ENCODE measurements around the gene IFT74.
A peak's percentile ranks its signal among the peaks of the same experiment; 100 is the strongest.

Gene IFT74

DNA sequence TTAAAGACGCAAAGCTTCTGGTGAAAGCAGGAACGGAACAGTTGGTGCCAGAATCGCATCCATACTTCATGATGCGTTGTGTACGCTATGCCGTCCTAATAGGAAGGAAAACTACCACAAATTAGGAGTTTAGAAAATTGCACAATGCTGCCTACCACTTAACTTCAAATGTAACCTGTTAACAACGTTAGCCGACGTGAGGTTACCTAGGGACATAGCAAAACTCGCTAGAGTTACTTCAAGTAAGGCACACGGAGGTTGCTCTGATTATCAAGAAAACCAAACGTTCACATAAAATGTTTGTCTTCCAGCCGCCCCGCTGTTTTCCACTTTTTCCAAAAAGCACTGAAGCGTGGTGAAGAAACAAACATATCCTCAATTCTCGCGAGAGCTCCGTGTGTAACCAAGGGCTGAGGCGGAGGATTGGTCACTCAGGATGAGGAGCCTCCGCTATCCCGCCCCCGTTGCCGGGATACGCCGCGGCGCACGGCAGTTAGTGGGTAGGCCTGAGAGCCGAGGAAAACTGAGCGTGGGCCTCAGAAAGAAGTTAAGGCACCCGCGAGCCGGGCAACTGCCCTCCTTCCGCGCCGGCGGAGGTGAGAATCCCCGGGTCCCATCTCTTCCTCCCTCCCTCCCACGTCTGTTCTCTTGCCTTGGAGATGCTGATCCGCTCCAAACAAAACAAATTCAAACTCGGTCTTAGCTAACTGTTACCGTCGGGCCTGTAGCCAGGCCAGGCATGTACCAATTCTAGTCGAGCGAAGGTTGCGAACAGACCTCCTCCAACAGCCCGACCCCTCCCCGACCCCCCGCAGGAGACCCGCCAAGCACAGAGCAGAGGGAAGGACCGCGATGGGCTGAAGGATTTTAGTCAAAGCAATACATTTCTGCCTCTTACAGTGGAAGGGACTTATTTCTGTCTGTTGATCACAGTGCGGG lies at the start of gene IFT74:
IFT74 (plus strand) TSS at position 492 of the 939 bp plus-strand sequence. CDS start 5,556 bp downstream, outside the sequence.
- DNase-seq: peak; percentile 95

DNA sequence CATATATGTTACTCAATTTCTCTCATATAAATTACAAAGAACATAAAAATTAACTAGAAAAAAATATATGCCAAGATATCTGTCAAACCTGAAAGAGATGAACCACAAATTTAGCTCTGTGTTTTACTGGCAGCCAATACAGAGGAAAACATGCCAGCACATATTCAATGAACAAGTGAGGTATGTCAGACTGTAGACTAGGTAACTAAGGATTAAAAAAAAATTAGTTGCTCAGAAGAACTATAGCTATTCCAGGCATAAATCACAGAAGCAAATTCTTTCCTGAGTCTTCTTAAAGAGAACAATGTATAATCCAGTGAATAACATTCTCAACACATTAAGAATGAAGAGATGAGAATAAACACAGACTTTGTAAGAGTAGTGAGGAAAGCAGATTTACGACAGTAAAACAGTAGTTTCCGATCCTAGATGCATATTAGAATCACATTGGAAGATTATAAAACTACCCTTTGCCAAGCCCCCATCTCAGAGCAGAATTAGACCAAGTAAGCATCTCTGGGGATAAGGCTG lies 43.0 kb upstream of the IFT74 start:
- no peak for DNase-seq

DNA sequence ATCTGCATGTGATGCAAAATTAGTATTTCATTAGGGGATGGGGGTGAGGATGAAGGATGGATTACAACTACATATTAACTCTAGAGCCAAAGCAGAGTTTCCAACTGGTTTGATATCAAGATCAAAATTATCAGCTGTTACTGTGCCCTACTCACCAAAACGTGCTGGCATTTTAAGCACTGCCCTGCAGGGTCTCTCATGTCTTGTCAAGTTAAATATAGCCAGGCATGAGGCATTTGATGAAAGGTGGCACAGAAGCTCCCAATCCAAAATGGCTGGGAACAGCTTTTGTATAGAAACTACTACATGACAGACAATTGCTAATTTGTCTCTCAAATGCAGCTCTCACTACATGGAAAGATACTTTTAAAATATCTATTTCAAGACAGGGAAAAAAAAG lies 36.5 kb upstream of the IFT74 start:
- no peak for DNase-seq

DNA sequence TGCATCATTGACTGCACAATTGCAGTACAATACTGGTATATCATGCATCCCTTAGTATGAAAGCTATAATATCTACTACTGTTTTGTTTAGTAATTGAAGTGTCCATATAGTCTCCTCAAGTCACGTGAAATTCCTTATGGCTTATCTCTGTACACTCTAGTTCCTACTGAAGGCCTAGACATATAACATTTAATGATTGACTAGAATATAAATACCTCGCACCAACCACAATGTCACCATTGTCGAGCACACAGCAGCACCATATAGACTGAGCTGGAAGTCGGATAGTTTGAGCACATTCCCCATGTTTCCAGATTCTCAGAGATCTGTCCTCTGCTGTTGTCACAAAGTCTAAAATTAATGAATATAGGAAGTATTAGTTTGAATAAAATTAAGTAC lies 30.6 kb upstream of the IFT74 start:
- DNase-seq: no peak

DNA sequence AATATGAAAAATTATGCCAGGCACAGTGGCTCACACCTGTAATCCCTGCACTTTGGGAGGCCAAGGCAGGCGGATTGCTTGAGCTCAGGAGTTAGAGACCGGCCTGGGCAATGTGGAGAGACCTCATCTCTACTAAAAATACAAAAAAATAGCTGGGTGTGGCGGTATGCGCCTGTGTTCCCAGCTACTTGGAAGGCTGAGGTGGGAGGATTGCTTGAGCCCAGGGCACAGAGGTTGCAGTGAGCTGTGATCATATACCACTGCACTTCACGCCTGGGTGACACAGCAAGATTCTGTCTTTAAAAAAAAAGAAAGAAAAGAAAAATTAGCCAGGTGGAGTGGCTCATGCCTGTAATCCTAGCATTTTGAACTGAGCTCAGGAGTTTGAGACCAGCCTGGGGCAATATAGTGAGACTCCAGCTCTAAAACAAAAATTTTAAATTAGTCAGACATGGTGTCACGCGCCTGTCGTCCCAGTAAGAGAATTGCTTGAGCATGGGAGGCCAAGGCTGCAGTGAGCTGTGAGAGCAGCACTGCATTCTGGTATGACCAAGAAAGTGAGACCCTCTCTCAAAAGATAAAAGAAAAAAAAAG lies 27.2 kb upstream of the IFT74 start:
- no peak for DNase-seq

DNA sequence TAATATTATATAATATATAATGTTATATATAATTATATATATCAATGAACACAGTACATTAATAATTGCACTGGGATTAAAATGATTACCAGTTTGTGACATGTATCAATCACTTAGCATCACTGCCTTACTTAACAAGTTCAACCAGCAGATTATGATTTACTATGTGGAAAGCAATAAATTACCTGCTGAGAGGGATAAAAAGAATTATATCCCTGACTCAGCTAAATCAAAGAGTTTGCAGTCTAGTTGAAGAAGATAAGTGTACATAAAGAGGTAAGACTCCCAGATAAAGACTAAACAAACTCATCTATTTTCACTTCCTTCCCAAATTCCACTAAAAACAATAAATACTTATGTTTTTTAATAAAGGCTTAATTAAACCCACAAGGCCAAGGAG lies 20.4 kb upstream of the IFT74 start:
- no peak for DNase-seq

DNA sequence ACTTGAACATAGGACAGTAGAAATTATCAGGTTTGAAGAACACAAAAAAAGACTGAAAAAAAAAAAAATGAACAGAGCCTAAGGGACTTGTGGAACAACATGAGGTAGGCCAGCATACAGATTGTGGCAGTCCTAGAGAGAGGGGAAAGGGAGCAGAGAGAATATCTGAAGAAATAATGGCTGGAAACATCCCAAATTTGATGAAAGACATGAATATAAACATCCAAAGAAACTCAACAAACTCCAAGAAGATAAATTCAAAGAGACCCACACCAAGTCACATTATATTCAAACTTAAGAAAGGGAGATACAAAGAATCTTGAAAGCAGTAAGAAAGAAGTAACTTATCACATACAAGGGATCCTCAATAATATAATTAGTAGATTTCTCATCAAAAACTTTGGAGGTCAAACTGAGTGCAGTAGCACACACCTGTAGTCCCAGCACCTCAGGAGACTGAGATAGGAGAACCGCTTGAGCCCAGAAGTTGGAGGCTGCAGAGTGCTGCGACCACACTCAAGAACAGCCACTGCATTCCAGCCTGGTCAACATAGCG lies 18.3 kb upstream of the IFT74 start:
- DNase-seq: no peak

DNA sequence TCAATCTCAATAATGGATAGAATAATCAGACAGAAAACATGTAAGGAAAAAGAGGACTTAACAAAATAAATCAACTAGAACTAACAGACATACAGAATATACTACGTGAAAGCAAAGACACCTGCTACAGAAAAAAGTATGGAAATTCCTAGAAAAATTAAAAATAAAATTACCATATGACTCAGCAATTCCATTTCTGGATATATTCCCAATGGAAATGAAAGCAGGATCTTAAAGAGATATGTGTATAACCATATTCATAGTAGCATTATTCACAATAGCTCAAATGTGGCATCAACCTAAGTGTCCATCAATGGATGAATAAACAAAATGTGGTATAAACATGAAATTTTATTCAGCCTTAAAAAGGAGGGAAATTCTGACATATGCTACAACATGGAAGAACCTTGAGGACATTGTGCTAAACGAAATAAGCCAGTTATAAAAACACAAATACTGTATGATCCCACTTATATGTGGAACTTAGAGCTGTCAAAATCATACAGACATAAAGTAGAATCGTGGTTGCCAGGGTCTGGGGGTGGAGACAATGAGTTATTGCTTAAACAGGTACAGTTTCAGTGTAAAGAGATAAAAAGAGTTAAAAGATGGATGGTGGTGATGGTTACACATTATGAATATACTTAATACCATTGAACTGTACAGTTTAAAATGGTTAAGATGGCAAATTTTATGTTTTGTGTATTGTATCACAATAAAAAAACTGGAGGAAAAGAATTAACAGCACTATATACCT lies 16.1 kb upstream of the IFT74 start:
- DNase-seq: no peak

DNA sequence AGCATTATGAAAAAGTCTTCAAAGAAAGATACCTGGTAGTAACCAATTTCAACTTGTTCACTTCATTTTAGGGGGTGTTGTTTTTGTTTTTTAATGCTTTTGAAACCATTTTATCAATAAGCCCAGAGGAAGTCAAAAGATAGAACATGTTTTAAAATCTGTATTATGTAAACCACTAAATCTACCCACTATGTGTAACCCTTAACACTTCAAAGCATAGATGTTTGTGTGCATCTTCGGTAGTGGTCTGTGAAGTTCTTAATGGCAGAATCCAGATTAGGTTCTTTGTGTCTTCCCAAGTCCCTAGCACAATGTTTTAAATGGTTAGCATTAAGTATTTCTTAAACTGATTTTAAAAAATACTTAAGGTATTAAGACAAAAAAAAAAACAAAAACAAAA lies 15.4 kb upstream of the IFT74 start:
- DNase-seq: no peak

DNA sequence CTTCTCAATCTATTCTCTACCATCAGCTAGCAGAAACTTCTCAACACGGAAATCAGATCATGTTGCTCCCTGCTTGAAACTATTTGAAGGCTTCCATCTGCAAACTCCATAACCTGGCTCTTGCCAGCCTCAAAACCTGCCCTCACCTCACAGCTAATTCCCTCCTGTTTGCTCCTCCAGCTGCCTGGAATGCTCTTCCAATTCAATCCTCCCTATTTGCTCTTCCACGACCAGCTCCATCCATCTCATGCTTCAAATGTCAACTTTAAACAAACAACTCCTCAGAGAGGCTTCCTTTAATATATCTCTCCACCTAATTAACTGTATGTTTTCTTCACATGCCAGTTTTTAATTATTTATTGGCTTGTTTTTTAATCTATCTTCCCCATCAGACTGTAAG lies 10.6 kb upstream of the IFT74 start:
- no peak for DNase-seq

DNA sequence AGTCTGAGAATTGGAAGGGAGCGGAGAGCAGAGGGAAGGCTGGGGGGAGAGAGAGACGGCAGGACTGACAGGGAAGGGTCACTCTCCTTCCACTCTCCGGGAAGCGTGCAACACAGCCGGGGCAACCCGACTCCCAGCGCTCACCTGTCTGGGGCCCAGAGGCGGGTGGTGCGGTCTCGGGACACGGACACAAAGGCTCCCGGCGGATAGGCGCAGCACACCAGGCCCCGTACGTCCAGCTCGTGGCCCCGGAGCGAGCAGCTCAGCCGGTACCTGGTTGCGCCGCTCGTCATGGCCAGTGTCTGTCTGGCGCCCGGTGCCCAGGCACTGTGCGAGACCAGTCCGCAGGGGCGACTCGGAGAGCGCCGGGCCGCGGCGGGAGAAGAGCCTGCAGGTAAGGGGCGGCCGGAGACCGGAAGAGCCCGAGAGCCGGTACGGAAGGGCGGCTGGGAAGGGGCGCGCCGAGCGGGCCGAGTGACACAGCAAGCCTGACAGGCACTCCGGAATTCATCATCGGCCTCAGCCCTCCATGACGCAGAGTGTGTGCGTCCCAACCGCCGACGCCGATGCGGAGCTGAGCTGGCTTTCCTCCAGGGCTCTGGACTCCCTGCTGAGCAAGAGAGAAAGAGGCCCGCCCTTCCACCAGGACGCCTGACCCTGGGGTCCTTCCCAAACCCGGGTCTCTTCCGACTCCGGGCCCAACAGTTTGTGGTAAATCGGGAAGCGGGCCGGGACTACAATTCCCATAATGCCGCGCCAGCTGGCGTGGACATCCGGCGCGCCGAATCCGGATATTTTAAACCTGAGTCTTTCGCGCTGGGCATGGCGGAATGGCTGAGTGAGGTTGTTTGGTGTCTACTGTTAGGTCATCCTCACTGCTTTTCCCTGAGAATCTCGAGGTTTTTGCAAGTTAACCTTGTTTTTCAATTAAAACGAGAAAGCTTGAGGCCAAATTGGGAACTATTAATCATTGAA lies 9.2 kb upstream of the IFT74 start, which contains the start of gene PLAA:
PLAA (minus strand) TSS at position 490 of the 975 bp plus-strand sequence; CDS start at position 293, 197 bp downstream.
- peak; percentile 86 for DNase-seq

DNA sequence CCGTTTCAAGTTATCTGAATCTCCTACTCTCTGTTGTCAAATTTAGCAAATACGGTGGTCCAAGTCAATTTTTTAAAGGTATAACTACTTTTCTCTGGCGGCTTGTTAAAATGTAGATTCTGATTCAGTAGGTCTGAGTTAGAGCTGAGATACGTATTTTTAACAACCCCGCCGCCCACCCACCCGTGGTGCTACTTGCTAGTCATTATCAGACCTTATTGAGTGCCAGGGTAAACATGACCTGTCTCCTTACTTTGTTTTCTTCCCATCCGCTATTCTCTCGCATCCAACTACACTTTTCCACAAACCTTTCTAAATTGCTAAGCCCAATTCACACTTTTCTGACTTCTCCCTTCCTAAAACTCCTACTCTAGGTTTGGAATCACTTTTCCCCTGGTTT lies 8.5 kb upstream of the IFT74 start:
- DNase-seq: peak; percentile 53

DNA sequence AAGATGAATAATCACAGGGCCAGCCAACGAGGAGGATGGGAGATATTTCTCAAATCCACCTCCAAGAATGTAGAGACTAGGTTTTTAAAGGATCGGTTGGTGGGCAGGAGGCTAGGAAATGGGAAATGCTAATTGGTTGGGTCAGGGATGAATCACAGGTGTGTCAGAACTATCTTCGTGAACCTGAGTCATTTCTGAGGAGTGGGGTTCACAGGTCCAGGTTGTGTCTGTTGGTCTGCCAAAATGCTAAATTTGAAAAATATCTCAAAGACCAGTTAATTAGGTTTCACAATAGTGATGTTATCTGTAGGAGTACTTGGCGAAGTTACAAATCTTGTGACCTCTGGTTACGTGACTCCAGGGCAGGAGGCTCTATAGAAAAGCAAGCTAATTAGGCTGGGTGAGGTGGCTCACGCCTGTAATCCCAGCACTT lies 6.6 kb upstream of the IFT74 start:
- no peak for DNase-seq

DNA sequence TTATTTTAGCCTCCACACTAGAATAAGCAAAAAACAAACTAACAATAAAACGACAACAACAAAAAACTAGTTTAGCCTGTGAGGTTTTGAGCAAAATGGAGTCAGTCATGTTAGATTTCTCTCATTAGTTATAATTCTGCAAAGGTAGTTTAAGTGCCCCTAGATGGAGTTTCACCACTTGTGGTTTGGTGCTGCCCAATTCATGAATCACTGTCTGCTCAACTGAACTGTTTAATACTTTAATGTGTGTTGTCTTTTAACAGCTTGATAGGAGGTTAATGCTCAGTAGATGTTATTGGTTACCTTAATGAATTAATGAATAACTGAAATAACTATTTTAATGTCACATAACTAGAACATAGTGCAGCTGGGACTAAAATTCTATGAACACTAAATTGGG lies 5.7 kb upstream of the IFT74 start:
- DNase-seq: no peak

DNA sequence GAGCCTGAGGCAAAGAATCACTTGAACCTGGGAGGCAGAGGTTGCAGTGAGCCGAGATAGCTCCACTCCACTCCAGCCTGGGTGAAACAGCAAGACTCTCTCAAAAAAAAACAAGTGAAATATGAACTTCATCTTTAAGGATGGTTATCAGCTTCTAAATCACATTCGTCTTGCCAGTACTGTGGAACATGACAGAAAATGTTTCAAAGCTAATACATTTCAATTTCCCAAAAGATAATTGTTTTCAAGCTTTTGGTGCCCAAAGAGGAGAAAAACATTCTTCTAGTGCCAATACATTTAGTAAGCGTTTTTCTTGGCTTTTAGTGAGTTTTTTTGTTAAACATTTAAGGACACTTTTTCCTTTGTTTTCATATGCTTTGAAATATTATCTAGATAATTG lies 4.4 kb upstream of the IFT74 start:
- DNase-seq: no peak

DNA sequence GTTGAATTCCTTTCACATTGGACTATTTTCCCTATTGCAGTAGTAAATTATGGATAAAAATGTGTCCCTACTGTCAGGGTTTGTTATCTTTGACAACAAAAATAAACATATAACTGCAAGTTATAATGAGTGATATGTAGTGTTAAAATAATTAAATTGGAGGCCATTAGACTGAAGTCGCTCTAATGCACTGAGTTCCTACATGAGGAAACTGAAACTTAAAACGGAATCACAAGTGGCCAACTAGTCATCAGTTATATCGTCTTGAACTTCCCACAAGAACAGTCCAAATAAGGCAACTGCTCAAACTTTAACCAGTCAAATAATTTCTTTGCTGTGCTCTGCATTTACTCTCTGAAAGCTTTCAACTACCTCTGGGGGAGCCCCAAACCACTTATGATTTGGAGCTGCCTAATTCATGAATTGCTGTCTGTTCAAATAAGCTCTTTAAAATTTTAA lies 2.1 kb upstream of the IFT74 start:
- DNase-seq: no peak

DNA sequence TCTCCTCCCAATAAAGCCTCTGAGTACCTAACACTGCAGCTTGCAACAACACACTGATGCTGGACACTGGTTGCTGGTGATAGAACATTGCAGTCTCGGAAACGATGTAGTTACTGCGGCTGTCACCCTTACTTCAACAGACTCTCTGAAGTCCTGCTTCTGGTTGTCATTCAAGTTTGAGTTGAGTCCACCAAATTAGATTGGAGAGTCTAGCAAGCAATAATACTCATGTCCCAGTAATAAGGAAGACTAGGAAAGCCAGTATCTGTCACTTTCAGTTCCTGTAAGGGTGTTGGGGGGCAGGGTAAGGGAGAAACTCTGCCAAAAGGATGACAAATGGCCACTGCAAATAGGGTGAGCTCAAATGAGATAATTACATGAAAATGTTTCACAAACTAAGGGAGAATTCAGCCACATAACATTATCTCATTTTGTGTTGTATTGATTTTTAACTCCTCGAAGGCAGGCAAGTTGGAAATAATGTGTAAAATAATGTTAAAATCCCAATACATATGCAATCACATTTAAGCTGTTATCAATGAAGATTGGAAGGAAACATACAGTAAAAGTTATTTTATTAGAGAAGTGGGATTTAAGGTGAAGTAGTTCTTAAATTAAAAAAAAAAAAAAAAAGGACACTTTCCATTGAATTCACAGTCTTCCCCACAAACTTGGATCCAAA lies 849 bp upstream of the IFT74 start:
- no peak for DNase-seq

DNA sequence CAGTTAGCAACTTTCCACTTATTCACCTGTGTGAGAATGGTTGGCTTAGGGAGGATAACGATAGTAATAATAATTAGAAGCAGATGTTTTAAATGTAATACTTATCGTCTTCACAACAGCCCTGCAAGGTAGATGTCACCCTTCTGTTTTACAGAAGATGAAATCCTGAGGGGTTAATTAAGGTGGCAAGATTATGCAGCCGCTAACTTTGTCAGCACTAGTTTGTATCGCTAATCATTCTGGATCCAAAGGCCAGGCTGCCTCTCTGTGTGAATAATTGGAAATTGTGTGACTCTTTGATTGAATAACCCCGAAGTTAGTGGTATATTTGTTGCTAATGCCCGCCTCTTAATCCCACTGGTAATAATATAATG lies 635 bp downstream of the IFT74 start:
- DNase-seq: no peak

DNA sequence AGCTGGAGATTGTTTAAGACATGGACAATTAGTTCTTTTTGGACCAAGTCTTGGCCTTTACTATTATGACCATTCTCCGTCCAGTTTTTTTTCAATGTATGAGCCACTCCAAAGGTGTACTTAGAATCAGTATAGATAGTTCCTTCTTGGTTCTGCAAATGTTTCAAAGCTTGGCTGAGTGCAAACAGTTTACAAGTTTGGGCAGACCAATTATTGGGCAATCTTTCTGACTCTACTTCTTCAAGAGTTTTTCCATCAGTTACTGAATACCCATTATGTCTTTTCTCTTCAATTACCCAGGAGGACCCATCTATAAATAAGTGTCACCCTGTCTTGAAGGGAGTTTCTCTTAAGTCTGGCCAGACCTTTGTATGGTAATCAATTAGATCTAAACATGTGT lies 15.5 kb downstream of the IFT74 start:
- DNase-seq: no peak

DNA sequence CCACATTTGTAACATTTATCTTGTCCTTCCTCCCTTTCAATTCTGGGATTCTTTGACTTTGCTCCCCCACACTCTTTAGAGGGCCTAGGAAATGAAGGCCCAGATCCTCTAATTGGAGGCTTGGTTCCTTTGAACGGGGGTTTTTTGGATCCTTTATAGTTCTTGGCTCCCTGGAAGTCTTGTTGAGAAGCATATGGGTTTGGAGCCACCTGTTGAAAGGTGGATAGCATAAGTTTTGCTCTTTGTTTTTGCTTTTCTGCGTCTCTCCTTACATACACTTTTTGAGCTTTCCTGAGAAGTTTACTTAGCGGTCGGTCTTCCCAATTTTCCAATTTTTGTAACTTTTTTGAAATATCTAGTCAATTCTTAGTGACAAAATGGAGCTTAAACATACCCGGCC lies 17.8 kb downstream of the IFT74 start:
- no peak for DNase-seq

DNA sequence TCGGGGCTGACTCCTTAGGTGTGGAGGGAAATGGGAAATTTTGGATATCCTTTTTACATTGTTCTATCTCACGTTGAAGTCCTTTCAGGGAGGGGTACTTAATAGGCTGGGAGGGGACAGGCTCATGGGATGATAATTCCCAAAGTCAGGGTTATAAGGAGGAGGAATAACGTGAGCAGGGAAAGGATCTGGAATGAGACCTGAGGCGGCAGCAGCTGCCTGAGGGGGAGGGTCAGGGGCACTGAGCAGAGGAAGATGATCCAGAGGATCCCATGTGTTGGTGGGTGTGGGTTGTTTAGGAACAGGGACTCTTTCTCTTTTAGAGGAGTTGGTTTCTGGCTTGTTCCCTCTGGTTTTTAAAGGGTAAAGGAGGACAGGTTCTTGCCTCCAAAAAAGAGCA lies 18.7 kb downstream of the IFT74 start:
- no peak for DNase-seq
